H1 (cell line): ENCODE measurements around the gene DOCK6.

Experiments
- BACH1 ChIP-seq: IDR thresholded peaks from 2 replicates; pipeline ENCODE4 v1.6.1; 2012; ENCODE audit warnings: low read length, improper control_type of control experiment
- CEBPB ChIP-seq: IDR thresholded peaks from 2 replicates; pipeline ENCODE4 v1.6.1; 2012; ENCODE audit warnings: low read depth, low read length
- EP300 ChIP-seq, 2 experiments: IDR thresholded peaks; 1 replicate in 1 of 2; 2 replicates in 1 of 2; pipeline ENCODE4 v1.6.1; 2011 to 2012; ENCODE audit warnings: low read depth in 2 of 2, low read length in 2 of 2, mild to moderate bottlenecking in 2 of 2, borderline replicate concordance in 1 of 2, inconsistent platforms in 1 of 2, moderate library complexity in 1 of 2
- EZH2 ChIP-seq: fragments of 200-600 bp; sonication (generic); IDR thresholded peaks from 2 replicates; pipeline ENCODE4 v1.7.1; 2012; ENCODE audit warnings: low read depth, mild to moderate bottlenecking, moderate library complexity, low read length, inconsistent platforms; ENCODE audit not compliant: severe bottlenecking
- POLR2A ChIP-seq, 2 experiments: IDR thresholded peaks; 1 replicate in 1 of 2; 2 replicates in 1 of 2; pipeline ENCODE4 v1.6.1; 2011; ENCODE audit warnings: low read depth in 2 of 2, low read length in 2 of 2, mild to moderate bottlenecking in 2 of 2; ENCODE audit errors: control extremely low read depth in 1 of 2
- POLR2AphosphoS5 ChIP-seq: IDR thresholded peaks from 2 replicates; pipeline ENCODE4 v1.6.1; 2011; ENCODE audit warnings: low read depth, low read length
- POU5F1 ChIP-seq: IDR thresholded peaks from 2 replicates; pipeline ENCODE4 v1.6.1; 2011; ENCODE audit warnings: low read depth, mild to moderate bottlenecking, low read length, moderate library complexity
- TAF1 ChIP-seq: IDR thresholded peaks from 2 replicates; pipeline ENCODE4 v1.6.1; 2011; ENCODE audit warnings: mild to moderate bottlenecking, low read depth, low read length
- ZNF274 ChIP-seq: IDR thresholded peaks from 2 replicates; pipeline ENCODE4 v1.7.0; 2012; ENCODE audit warnings: low read length, borderline replicate concordance; ENCODE audit errors: extremely low read depth
- TF ChIP-seq, protein P1 (sequence below), 3 experiments: IDR thresholded peaks; 1 replicate in 2 of 3; 2 replicates in 1 of 3; pipeline versions ENCODE4 v1.5.1 to v1.6.1; 2011; ENCODE audit warnings: low read length in 3 of 3, mild to moderate bottlenecking in 3 of 3, inconsistent platforms in 2 of 3, low read depth in 1 of 3, moderate library complexity in 1 of 3; ENCODE audit not compliant: insufficient read depth in 1 of 3; ENCODE audit errors: control extremely low read depth in 1 of 3
- TF ChIP-seq, protein P2 (sequence below): IDR thresholded peaks from 2 replicates; pipeline ENCODE4 v1.6.1; 2012; ENCODE audit warnings: inconsistent platforms

DNA sequence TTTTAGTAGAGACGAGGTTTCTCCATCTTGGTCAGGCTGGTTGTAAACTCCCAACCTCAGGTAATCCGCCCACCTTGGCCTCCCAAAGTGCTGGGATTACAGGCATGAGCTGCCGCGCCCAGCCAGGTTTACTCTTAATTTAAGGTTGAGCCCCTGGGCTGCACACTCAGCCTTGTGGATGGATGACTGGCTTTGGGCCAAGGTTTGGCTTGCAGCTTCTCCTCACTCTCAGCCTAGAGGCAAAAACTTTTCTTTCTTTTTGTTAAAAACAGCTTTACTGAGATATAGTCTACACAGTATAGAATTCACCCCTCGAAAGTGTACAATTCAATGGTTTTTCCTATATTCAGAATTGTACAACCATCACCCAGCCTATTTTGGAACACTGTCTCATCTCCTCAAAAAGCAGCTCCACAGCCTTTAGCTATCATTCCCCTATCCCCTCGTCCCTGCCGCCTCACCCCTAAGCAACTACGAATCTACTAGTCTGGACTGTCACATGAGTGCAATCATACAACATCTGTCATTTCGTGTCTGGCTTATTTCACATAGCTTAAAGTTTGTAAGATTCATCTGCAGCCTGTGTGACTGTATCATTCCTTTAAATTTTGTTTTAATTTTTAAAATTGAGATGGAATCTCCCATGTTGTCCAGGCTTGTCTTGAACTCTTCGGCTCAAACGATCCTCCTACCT is 19.2 kb upstream of the DOCK6 start:
- TF ChIP-seq POLR2A (IDR thresholded peaks at IDR 0.05; ENCODE audit: control extremely low read depth in 1 of 2, low read depth in 2 of 2, low read length in 2 of 2), result no peak
- no peak for TF ChIP-seq TAF1
- TF ChIP-seq, protein P1, sequence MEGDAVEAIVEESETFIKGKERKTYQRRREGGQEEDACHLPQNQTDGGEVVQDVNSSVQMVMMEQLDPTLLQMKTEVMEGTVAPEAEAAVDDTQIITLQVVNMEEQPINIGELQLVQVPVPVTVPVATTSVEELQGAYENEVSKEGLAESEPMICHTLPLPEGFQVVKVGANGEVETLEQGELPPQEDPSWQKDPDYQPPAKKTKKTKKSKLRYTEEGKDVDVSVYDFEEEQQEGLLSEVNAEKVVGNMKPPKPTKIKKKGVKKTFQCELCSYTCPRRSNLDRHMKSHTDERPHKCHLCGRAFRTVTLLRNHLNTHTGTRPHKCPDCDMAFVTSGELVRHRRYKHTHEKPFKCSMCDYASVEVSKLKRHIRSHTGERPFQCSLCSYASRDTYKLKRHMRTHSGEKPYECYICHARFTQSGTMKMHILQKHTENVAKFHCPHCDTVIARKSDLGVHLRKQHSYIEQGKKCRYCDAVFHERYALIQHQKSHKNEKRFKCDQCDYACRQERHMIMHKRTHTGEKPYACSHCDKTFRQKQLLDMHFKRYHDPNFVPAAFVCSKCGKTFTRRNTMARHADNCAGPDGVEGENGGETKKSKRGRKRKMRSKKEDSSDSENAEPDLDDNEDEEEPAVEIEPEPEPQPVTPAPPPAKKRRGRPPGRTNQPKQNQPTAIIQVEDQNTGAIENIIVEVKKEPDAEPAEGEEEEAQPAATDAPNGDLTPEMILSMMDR (IDR thresholded peaks at IDR 0.05; ENCODE audit: control extremely low read depth in 1 of 3, insufficient read depth in 1 of 3, low read depth in 1 of 3, low read length in 3 of 3), result no peak
- TF ChIP-seq, protein P2, sequence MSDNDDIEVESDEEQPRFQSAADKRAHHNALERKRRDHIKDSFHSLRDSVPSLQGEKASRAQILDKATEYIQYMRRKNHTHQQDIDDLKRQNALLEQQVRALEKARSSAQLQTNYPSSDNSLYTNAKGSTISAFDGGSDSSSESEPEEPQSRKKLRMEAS, result no peak
- no peak for TF ChIP-seq BACH1
- TF ChIP-seq ZNF274, result no peak
- TF ChIP-seq EP300 (IDR thresholded peaks at IDR 0.05; ENCODE audit: borderline replicate concordance in 1 of 2, low read depth in 2 of 2, low read length in 2 of 2), result no peak
- TF ChIP-seq EZH2, result no peak
- no peak for TF ChIP-seq CEBPB
- TF ChIP-seq POLR2AphosphoS5, result no peak
- no peak for TF ChIP-seq POU5F1
